Uterus (tissue), 4 donors: ENCODE results near the gene WFDC13. TPM values are rescaled to one million over a fixed set of nuclear protein-coding genes. Genes with fewer than 3 reads are reported as not detected.
"Not testable (repeated sequence)": the region's sequence is repeated elsewhere in the genome, so short reads cannot be mapped to it uniquely, and the experiment has no call there.

Source experiments
- DNase-seq, 2 donors: peaks; one replicate each; pipeline ENCODE4 v3.0.0-alpha.2; 2019 to 2020
- H3K27ac ChIP-seq, 2 donors: fragments of 200-600 bp; sonication (generic); 1 replicate in 1 of 2; 2 replicates in 1 of 2; pipeline ENCODE4 v1.5.1; 2016 to 2018
- H3K27me3 ChIP-seq, 2 donors: fragments of 200-600 bp; sonication (generic); one replicate each; pipeline ENCODE4 v1.5.1; 2018 to 2019; ENCODE audit warnings: control low read depth in 1 of 2
- H3K36me3 ChIP-seq, 2 donors: fragments of 200-600 bp; sonication (generic); one replicate each; pipeline ENCODE4 v1.5.1; 2019; ENCODE audit warnings: control low read depth in 1 of 2
- H3K4me1 ChIP-seq, 2 donors: fragments of 200-600 bp; sonication (generic); one replicate each; pipeline ENCODE4 v1.5.1; 2018 to 2019; ENCODE audit warnings: control low read depth in 1 of 2
- H3K4me3 ChIP-seq, 2 donors: fragments of 200-600 bp; sonication (generic); 1 replicate in 1 of 2; 2 replicates in 1 of 2; pipeline ENCODE4 v1.5.1; 2018 to 2019; ENCODE audit warnings: mild to moderate bottlenecking in 1 of 2
- H3K9me3 ChIP-seq, 2 donors: fragments of 200-600 bp; sonication (generic); one replicate each; pipeline ENCODE4 v1.5.1; 2019; ENCODE audit warnings: control low read depth in 1 of 2
- CTCF ChIP-seq, 4 experiments: fragments of 200-600 bp in 2 of 4; fragments of 450-650 bp in 2 of 4; sonication (generic) in 2 of 4; IDR thresholded peaks; one replicate each; pipeline ENCODE4 v1.5.1; 2016 to 2019; ENCODE audit warnings: antibody characterized with exemption in 4 of 4, mild to moderate bottlenecking in 2 of 4, moderate library complexity in 1 of 4
- POLR2A ChIP-seq, 2 donors: fragments of 450-650 bp; IDR thresholded peaks; one replicate each; pipeline ENCODE4 v1.6.1; 2016; ENCODE audit warnings: antibody characterized with exemption in 2 of 2, mild to moderate bottlenecking in 1 of 2, moderate library complexity in 1 of 2
- intact Hi-C: fragments of 100-400 bp; cut with DNase I; formaldehyde crosslinking; loops from one replicate; pipeline ENCODE4 v1.15.1; 2023; ENCODE audit warnings: low total_unique reads
- total RNA-seq, 4 donors: library from RNA; depleted of rRNA in 3 of 4; stranded (reverse); fragments of >200 nt in 3 of 4; gene quantifications; one replicate each; pipeline versions ENCODE4 v1.1.0 to v1.2.4, GENCODE V29; 2014 to 2023
- donor health status: DM: yes; HTN: yes; CAD: no.

WFDC13 gene
- total RNA-seq, 4 donors from 2014 or later: not detected

DNA sequence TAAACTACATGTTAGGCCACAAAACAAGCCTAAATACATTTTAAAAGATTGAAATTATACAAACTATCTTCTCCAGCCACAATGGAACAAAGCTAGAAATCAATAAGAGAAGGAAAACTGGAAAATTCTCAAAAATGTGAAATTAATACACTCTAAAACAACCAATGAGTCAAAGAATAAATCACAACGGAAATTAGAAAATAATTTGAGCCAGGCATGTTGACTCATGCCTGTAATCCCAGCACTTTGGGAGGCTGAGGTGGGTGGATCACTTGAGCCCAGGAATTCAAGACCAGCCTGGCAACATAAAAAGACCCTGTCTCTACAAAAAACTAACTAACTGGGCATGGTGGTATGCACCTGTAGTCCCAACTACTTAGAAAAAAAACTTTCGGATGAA lies 6.3 kb upstream of the WFDC13 start:
- intact Hi-C loops: no loop called here
- Histone ChIP-seq H3K4me3 (no peak overlapping the region), H3K9me3 (no peaks in the 10 kb centered on the region), H3K27ac (no peak overlapping the region), H3K27me3 (no peaks in the 10 kb centered on the region), H3K4me1 (no peaks in the 10 kb centered on the region), H3K36me3 (no peaks in the 10 kb centered on the region)
- TF ChIP-seq CTCF (IDR thresholded peaks at IDR 0.05): no peak
- TF ChIP-seq POLR2A (IDR thresholded peaks at IDR 0.05): no peak
- no peak for DNase-seq

DNA sequence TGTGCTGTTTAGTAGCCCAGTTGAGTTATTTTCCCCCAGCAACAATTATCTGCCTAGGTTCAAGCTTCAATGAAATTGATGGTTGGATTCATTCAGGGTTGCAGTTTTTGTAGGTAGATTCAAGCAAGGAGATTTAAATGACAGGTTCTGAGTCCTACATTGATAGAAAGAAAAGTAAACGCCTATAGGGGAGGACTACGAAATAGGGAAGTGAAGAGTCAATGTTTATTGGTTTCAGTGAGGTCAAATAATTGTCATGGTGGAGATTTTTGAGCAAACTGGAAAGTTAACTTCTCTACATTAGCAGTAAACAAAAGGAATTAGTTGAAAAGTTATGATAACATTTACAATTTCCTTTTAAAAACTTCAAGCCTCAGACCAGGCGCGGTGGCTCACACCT lies 734 bp upstream of the WFDC13 start:
- no peak overlapping the region for H3K27ac ChIP-seq
- no peak for DNase-seq
- no peak overlapping the region for H3K4me3 ChIP-seq
- TF ChIP-seq POLR2A (IDR thresholded peaks at IDR 0.05): no peak
- TF ChIP-seq CTCF (IDR thresholded peaks at IDR 0.05): no peak
- no peaks in the 10 kb centered on the region for H3K27me3 ChIP-seq
- intact Hi-C loops: no loop called here
- no peaks in the 10 kb centered on the region for H3K4me1 ChIP-seq
- H3K9me3 ChIP-seq: no peaks in the 10 kb centered on the region
- no peaks in the 10 kb centered on the region for H3K36me3 ChIP-seq

DNA sequence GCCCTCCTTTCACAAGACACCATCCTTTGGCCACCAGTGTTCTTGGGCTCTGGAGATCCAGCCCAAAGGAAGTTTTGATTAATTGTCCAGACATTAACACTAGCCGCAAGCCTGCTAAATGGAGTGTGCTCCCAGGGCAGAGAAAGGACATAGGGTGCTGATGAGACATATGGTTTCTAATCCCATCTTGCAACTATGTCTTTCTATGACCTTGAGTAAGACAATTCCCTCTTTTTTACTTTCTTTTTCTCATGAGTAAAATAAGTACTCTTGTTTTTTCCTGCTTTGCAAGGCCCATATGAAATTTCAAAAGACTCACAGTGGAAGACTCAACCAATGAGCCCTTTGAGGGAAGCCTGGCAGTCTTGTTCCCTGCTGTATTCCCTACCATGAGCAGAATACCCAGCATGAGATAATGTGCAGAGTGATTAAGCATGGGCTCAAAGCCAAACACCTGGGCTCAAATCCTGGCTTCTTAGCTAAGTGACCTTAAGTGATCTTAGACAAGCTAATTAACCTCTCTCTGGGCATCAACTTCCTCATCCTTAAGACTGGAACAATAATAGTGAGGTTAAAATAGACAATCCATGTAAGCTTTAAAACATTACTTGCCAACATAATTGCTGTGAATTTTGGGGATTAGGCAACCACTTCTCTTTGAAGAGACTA lies 3.3 kb downstream of the WFDC13 start, which contains the start of gene WFDC10B:
WFDC10B (minus strand) TSS at position 51 of the 669 bp plus-strand sequence. CDS start 19,027 bp downstream, outside the sequence.
- Histone ChIP-seq H3K27ac (no peak within 1 kb of the TSS), H3K4me3 (no peak within 1 kb of the TSS), H3K9me3 (no peaks in the 10 kb centered on the region), H3K4me1 (no peaks in the 10 kb centered on the region), H3K36me3 (no peaks in the 10 kb centered on the region), H3K27me3 (no peaks in the 10 kb centered on the region)
- DNase-seq: no peak
- TF ChIP-seq POLR2A (IDR thresholded peaks at IDR 0.05) (no peak), CTCF (IDR thresholded peaks at IDR 0.05) (no peak)
- intact Hi-C loops: no loop called here

DNA sequence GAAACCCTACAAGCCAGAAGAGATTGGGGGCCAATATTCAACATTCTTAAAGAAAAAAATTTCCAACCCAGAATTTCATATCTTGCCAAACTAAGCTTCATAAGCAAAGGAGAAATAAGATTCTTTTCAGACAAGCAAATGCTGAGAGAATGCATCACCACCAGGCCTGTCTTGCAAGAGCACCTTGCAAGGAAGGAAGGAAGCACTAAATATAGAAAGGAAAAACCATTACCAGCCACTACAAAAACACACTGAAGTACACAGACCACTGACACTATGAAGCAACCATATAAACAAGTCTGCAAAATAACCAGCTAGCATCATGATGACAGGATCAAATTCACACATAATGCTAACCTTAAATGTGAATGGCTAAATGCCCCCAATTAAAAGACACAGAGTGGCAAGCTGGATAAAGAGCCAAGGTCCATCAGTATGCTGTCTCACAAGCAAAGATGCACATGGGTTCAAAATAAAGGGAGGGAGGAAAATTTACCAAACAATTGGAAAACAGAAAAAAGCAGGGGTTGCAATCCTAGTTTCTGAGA lies 14.4 kb downstream of the WFDC13 start:
- H3K27me3 ChIP-seq, H3K4me3 ChIP-seq, H3K4me1 ChIP-seq, DNase-seq, H3K27ac ChIP-seq, H3K9me3 ChIP-seq, H3K36me3 ChIP-seq, intact Hi-C loops: not testable (repeated sequence)

DNA sequence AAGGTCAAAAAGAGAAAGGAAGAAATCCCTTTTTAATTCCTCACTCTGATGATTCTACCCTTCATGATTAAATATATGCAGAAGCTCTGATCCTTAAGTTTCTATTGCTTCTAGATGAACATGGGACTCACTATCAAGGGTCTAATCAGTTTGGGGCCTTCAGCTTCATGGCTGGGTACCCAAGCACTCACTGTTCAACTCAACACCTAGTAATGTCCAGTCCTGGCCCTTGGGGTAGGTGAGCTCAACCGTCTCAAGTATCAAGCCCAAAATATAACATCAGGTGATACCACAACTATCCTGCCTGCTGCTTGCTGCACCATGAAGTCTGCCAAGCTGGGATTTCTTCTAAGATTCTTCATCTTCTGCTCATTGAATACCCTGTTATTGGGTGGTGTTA lies 20.2 kb downstream of the WFDC13 start, which contains the start of gene SPINT4:
SPINT4 (plus strand) TSS at position 301 of the 400 bp plus-strand sequence; CDS start at position 322, 21 bp downstream.
- Histone ChIP-seq H3K4me3 (no peak within 1 kb of the TSS), H3K27ac (no peak within 1 kb of the TSS), H3K9me3 (no peaks in the 10 kb centered on the region), H3K4me1 (no peaks in the 10 kb centered on the region), H3K27me3 (no peaks in the 10 kb centered on the region), H3K36me3 (no peaks in the 10 kb centered on the region)
- no peak for DNase-seq
- TF ChIP-seq CTCF (IDR thresholded peaks at IDR 0.05) (no peak), POLR2A (IDR thresholded peaks at IDR 0.05) (no peak)
- intact Hi-C loops: no loop called here
